NOMO-1 (cell line): ENCODE results near the gene DNASE1L3.
"Not testable (repeated sequence)": the region's sequence is repeated elsewhere in the genome, so short reads cannot be mapped to it uniquely, and the experiment has no call there.

Experiments used
- DNase-seq, 2 experiments: peaks; one replicate each; lab custom pipeline; 2025; ENCODE audit not compliant: unreplicated experiment in 2 of 2; lab: John Stamatoyannopoulos, UW

The DNASE1L3 gene

GRCh38 chr3:58236527-58237237 is 25.9 kb upstream of the DNASE1L3 start:
- DNase-seq = no peak

GRCh38 chr3:58235970-58236369 is 25.2 kb upstream of the DNASE1L3 start:
- no peak for DNase-seq

GRCh38 chr3:58234516-58234931 is 23.8 kb upstream of the DNASE1L3 start:
- DNase-seq = no peak

GRCh38 chr3:58231666-58232065 is 20.9 kb upstream of the DNASE1L3 start:
- DNase-seq = no peak

GRCh38 chr3:58230876-58231552 is 20.2 kb upstream of the DNASE1L3 start:
- DNase-seq = no peak

GRCh38 chr3:58227933-58228332 is 17.2 kb upstream of the DNASE1L3 start:
- DNase-seq = not testable (repeated sequence)

GRCh38 chr3:58223855-58224254 is 13.1 kb upstream of the DNASE1L3 start:
- no peak for DNase-seq

- no peak for DNase-seq
Measured at GRCh38 chr3:58222161-58222724, 11.5 kb upstream of the DNASE1L3 start.

- no peak for DNase-seq
Measured at GRCh38 chr3:58218904-58219303, 8.1 kb upstream of the DNASE1L3 start.

- DNase-seq = peak; percentile 65 to 67
Measured at GRCh38 chr3:58217209-58217811, 6.5 kb upstream of the DNASE1L3 start.

- no peak for DNase-seq
Measured at GRCh38 chr3:58216496-58217195, 5.9 kb upstream of the DNASE1L3 start.

- no peak for DNase-seq
Measured at GRCh38 chr3:58215317-58216025, 4.7 kb upstream of the DNASE1L3 start.

- DNase-seq = peak; percentile 50 to 68
Measured at GRCh38 chr3:58214484-58215316, 3.9 kb upstream of the DNASE1L3 start.

GRCh38 chr3:58209933-58210332 is 839 bp downstream of the DNASE1L3 start:
- DNase-seq = no peak

GRCh38 chr3:58207954-58208353 is 2.8 kb downstream of the DNASE1L3 start:
- DNase-seq = no peak

- DNase-seq = no peak
Measured at GRCh38 chr3:58206406-58207011, 4.3 kb downstream of the DNASE1L3 start.

- DNase-seq = no peak
Measured at GRCh38 chr3:58205981-58206380, 4.8 kb downstream of the DNASE1L3 start.

GRCh38 chr3:58204720-58205119 is 6.1 kb downstream of the DNASE1L3 start:
- DNase-seq = no peak

- no peak for DNase-seq
Measured at GRCh38 chr3:58203541-58203940, 7.2 kb downstream of the DNASE1L3 start.
